Endodermal cell (in vitro differentiated cells): ENCODE results near the gene DUS2. TPM values are rescaled to one million over a fixed set of nuclear protein-coding genes. Genes with fewer than 3 reads are reported as not detected.
A peak's percentile ranks its signal among the peaks of the same experiment; 100 is the strongest.

Experiments
- DNase-seq: peaks from one replicate; pipeline ENCODE4 v3.0.0-alpha.2; 2017
- H3K27ac ChIP-seq: 2 replicates; pipeline ENCODE4 v1.5.1; 2013; ENCODE audit warnings: mild to moderate bottlenecking, low read depth, low read length, moderate library complexity
- H3K27me3 ChIP-seq: 2 replicates; pipeline ENCODE4 v1.6.1; 2013; ENCODE audit warnings: mild to moderate bottlenecking, low read length, moderate library complexity; ENCODE audit not compliant: insufficient read depth, control insufficient read depth, poor library complexity, severe bottlenecking
- H3K36me3 ChIP-seq: 2 replicates; pipeline ENCODE4 v1.7.0; 2013; ENCODE audit warnings: mild to moderate bottlenecking, low read length, moderate library complexity; ENCODE audit not compliant: control insufficient read depth, insufficient read depth
- H3K4me1 ChIP-seq: one replicate; pipeline ENCODE4 v1.7.0; 2013; ENCODE audit warnings: low read length; ENCODE audit not compliant: control insufficient read depth, insufficient read depth
- H3K4me3 ChIP-seq: 2 replicates; pipeline ENCODE4 v1.5.1; 2013; ENCODE audit warnings: mild to moderate bottlenecking, low read length, moderate library complexity
- H3K9ac ChIP-seq: 2 replicates; pipeline ENCODE4 v1.6.1; 2013; ENCODE audit warnings: mild to moderate bottlenecking, low read length, moderate library complexity; ENCODE audit not compliant: poor library complexity, severe bottlenecking; ENCODE audit errors: extremely low read depth
- H3K9me3 ChIP-seq: 2 replicates; pipeline ENCODE4 v1.6.1; 2013; ENCODE audit warnings: mild to moderate bottlenecking, low read length, moderate library complexity; ENCODE audit not compliant: control insufficient read depth
- H3K27ac Mint-ChIP-seq: 2 replicates; pipeline ENCODE4 v1.8.0; 2020; ENCODE audit warnings: mixed read lengths
- H3K27me3 Mint-ChIP-seq: 2 replicates; pipeline ENCODE4 v1.8.0; 2021; ENCODE audit warnings: mild to moderate bottlenecking, mixed read lengths; ENCODE audit not compliant: insufficient read depth
- H3K36me3 Mint-ChIP-seq: 2 replicates; pipeline ENCODE4 v1.8.0; 2020; ENCODE audit warnings: low read depth, mixed read lengths
- H3K4me1 Mint-ChIP-seq: 2 replicates; pipeline ENCODE4 v1.8.0; 2020; ENCODE audit warnings: mixed read lengths
- H3K4me3 Mint-ChIP-seq: 2 replicates; pipeline ENCODE4 v1.8.0; 2020; ENCODE audit warnings: mild to moderate bottlenecking, moderate library complexity, mixed read lengths
- H3K9me3 Mint-ChIP-seq: 2 replicates; pipeline ENCODE4 v1.8.0; 2020; ENCODE audit warnings: mild to moderate bottlenecking, mixed read lengths
- WGBS, 2 experiments: methylation state at CpG; one replicate each; pipeline versions ENCODE4 v1.1.5 to v1.1.7; 2013; ENCODE audit warnings: missing lambda C conversion rate in 2 of 2, mixed read lengths in 1 of 2; ENCODE audit not compliant: insufficient coverage in 1 of 2, insufficient read length in 1 of 2; 5-methylcytosine and 5-hydroxymethylcytosine counted together
- total RNA-seq, 2 donors: library from RNA; stranded (reverse); fragmentation: NEBNext Ultra II Directional in 1 of 2; extraction: Animal tissue kit (Norgen Biotek cat#: 25700) in 1 of 2; gene quantifications; 2 replicates in 1 of 2; 3 replicates in 1 of 2; pipeline ENCODE4 v1.2.1, GENCODE V29; 2021
- TF ChIP-seq, protein P1 (sequence below): fragments of 200-600 bp; sonication (generic); conservative IDR thresholded peaks from 2 replicates; pipeline ENCODE4 v1.5.0; 2021; ENCODE audit warnings: antibody characterized with exemption, mild to moderate bottlenecking

The DUS2 gene
- total RNA-seq, 2 donors from 2014 or later: 23.4 to 24.0 TPM

DNA sequence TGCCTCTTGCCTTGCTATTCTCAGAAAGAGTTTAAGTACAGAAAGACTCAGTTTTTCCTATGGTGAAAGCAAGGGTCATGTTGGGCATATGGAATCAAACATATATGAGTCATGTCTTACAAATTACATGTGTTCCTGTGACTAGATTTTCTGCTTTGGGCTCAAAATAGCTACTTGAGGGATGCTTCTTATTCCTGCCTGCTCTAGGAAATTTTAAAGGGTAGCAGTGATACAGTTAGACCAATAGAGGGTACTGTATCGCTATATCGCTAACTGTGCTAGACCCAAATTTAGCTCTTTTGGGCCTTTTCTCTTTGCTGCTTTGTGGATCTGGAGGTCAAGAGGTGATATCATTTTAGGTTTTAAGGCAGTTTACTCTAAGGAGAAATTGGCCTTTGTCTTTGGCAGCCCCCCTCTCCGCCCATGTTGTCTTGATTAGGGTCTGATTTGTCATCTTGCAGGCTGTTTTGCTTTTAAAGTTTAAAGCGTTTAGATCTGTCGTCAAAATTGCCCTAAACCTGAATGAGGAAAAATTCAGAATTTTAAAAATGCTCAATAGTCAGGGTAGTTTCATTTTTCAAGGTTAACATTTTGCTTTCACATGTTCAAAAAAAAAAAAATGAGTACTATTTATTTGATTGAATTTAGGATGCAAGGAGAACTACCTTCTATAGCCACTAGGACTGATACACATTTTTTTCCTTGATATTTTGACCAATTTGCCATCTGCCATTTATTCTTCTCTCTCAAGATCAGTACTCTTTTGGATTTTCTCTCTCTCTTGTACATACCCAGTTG, 70.9 kb downstream of the DUS2 start:
- WGBS, 2 experiments: 83 to 90% methylated on average over 2 to 5 of the region's 5 CpGs
- H3K4me1 ChIP-seq: peaks cover 8% of the 10 kb centered on the region
- H3K36me3 ChIP-seq: no peaks in the 10 kb centered on the region
- no peaks in the 10 kb centered on the region for H3K27me3 Mint-ChIP-seq
- no peak overlapping the region for H3K27ac ChIP-seq
- no peak for DNase-seq
- TF ChIP-seq, protein P1, sequence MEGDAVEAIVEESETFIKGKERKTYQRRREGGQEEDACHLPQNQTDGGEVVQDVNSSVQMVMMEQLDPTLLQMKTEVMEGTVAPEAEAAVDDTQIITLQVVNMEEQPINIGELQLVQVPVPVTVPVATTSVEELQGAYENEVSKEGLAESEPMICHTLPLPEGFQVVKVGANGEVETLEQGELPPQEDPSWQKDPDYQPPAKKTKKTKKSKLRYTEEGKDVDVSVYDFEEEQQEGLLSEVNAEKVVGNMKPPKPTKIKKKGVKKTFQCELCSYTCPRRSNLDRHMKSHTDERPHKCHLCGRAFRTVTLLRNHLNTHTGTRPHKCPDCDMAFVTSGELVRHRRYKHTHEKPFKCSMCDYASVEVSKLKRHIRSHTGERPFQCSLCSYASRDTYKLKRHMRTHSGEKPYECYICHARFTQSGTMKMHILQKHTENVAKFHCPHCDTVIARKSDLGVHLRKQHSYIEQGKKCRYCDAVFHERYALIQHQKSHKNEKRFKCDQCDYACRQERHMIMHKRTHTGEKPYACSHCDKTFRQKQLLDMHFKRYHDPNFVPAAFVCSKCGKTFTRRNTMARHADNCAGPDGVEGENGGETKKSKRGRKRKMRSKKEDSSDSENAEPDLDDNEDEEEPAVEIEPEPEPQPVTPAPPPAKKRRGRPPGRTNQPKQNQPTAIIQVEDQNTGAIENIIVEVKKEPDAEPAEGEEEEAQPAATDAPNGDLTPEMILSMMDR: peak; percentile 71
- peaks cover 26% of the 10 kb centered on the region for H3K4me1 Mint-ChIP-seq
- no peak overlapping the region for H3K4me3 ChIP-seq
- peaks cover 4% of the 10 kb centered on the region for H3K36me3 Mint-ChIP-seq
- H3K27ac Mint-ChIP-seq: no peak overlapping the region
- no peaks in the 10 kb centered on the region for H3K9me3 Mint-ChIP-seq
- no peak overlapping the region for H3K4me3 Mint-ChIP-seq
- H3K9ac ChIP-seq: no peak overlapping the region
- no peaks in the 10 kb centered on the region for H3K27me3 ChIP-seq
- no peaks in the 10 kb centered on the region for H3K9me3 ChIP-seq

DNA sequence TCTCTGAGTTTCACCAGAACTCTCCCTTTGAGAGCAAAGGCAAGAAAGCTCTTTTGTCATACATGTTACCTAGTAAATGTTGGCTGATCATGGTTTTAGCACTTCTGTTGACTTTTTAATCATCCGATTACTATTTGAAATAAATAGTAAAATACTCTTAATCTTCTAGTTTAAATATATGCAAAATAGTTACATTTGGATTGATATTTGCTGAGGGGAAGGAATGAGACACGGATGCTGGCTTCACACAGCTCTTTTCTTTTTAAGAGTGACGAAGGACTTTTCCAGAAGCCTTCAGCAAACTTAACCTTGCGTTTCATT, 71.5 kb downstream of the DUS2 start:
- no peak overlapping the region for H3K9ac ChIP-seq
- no peak for DNase-seq
- Mint-ChIP-seq H3K4me1 (peaks cover 22% of the 10 kb centered on the region), H3K36me3 (peaks cover 5% of the 10 kb centered on the region), H3K4me3 (no peak overlapping the region), H3K27me3 (no peaks in the 10 kb centered on the region), H3K9me3 (no peaks in the 10 kb centered on the region), H3K27ac (no peak overlapping the region)
- H3K36me3 ChIP-seq: no peaks in the 10 kb centered on the region
- WGBS, 2 experiments: 88 to 94% methylated on average over 2 to 3 of the region's 4 CpGs
- H3K27me3 ChIP-seq: no peaks in the 10 kb centered on the region
- TF ChIP-seq, protein P1: peak; percentile 36
- no peak overlapping the region for H3K27ac ChIP-seq
- no peaks in the 10 kb centered on the region for H3K9me3 ChIP-seq
- no peak overlapping the region for H3K4me3 ChIP-seq
- peaks cover 6% of the 10 kb centered on the region for H3K4me1 ChIP-seq

DNA sequence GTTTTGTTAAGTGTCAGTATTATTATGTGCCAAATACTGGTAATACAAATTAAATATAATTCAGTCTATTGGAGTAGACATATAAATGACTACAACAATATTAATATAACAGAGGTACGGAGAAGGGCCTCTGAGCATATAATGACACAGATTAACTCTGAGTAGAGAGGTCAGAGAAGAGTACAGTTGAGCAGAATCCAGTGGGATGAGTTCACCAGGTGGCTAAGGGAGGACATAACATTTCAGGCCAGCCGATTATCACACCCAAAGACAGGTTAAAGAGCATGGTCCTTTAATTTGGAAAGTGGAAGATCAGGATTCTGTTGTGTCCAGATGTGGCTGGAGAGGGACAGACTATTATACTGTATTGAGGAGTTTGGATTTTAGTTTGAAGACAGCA, 73.4 kb downstream of the DUS2 start:
- no peak overlapping the region for H3K9ac ChIP-seq
- H3K4me1 Mint-ChIP-seq: peaks cover 10% of the 10 kb centered on the region
- WGBS, 2 experiments: 98 to 100% methylated on average over 1 to 2 of the region's 2 CpGs
- no peaks in the 10 kb centered on the region for H3K27me3 ChIP-seq
- H3K27me3 Mint-ChIP-seq: no peaks in the 10 kb centered on the region
- H3K36me3 ChIP-seq: no peaks in the 10 kb centered on the region
- H3K4me3 ChIP-seq: no peak overlapping the region
- no peaks in the 10 kb centered on the region for H3K9me3 Mint-ChIP-seq
- DNase-seq: no peak
- H3K4me3 Mint-ChIP-seq: no peak overlapping the region
- no peak overlapping the region for H3K27ac ChIP-seq
- H3K9me3 ChIP-seq: no peaks in the 10 kb centered on the region
- TF ChIP-seq, protein P1: no peak
- H3K4me1 ChIP-seq: no peaks in the 10 kb centered on the region
- peaks cover 5% of the 10 kb centered on the region for H3K36me3 Mint-ChIP-seq
- H3K27ac Mint-ChIP-seq: no peak overlapping the region
